ENCODE measurements around the gene MAT2A.

MAT2A gene

GRCh38 chr2:85514323-85514722, 24.6 kb upstream of the MAT2A start:
- H3K36me3 ChIP-seq (ENCODE audit: insufficient read depth, low read length): no peaks in the 10 kb centered on the region
- H3K4me1 ChIP-seq (ENCODE audit: insufficient read depth, low read length): no peaks in the 10 kb centered on the region
- no peak overlapping the region for H3K9ac ChIP-seq (ENCODE audit: low read depth, low read length)
- H3K9me3 ChIP-seq (ENCODE audit: control insufficient read depth, insufficient read depth, low read length): no peaks in the 10 kb centered on the region; the same call in 1 of the 2 replicates

GRCh38 chr2:85516653-85517389, 22.1 kb upstream of the MAT2A start:
- no peaks in the 10 kb centered on the region for H3K36me3 ChIP-seq (ENCODE audit: insufficient read depth, low read length)
- no peaks in the 10 kb centered on the region; the same call in 1 of the 2 replicates for H3K9me3 ChIP-seq (ENCODE audit: control insufficient read depth, insufficient read depth, low read length)
- H3K4me1 ChIP-seq (ENCODE audit: insufficient read depth, low read length): no peaks in the 10 kb centered on the region
- H3K9ac ChIP-seq (ENCODE audit: low read depth, low read length): no peak overlapping the region

GRCh38 chr2:85522090-85522647, 16.8 kb upstream of the MAT2A start:
- peaks cover 12% of the 10 kb centered on the region for H3K4me1 ChIP-seq (ENCODE audit: insufficient read depth, low read length)
- no peak overlapping the region for H3K9ac ChIP-seq (ENCODE audit: low read depth, low read length)
- H3K36me3 ChIP-seq (ENCODE audit: insufficient read depth, low read length): no peaks in the 10 kb centered on the region
- H3K9me3 ChIP-seq (ENCODE audit: control insufficient read depth, insufficient read depth, low read length): no peaks in the 10 kb centered on the region

GRCh38 chr2:85523062-85523902, 15.7 kb upstream of the MAT2A start:
- Histone ChIP-seq H3K36me3 (ENCODE audit: insufficient read depth, low read length) (no peaks in the 10 kb centered on the region), H3K4me1 (ENCODE audit: insufficient read depth, low read length) (peaks cover 12% of the 10 kb centered on the region), H3K9me3 (ENCODE audit: control insufficient read depth, insufficient read depth, low read length) (no peaks in the 10 kb centered on the region), H3K9ac (ENCODE audit: low read depth, low read length) (no peak overlapping the region)

- Histone ChIP-seq H3K4me1 (ENCODE audit: insufficient read depth, low read length) (peaks cover 12% of the 10 kb centered on the region), H3K9ac (ENCODE audit: low read depth, low read length) (no peak overlapping the region), H3K36me3 (ENCODE audit: insufficient read depth, low read length) (no peaks in the 10 kb centered on the region), H3K9me3 (ENCODE audit: control insufficient read depth, insufficient read depth, low read length) (no peaks in the 10 kb centered on the region)
These were observed 15.0 kb upstream of the MAT2A start for GRCh38 chr2:85523903-85524335.

GRCh38 chr2:85524336-85524908, 14.5 kb upstream of the MAT2A start:
- Histone ChIP-seq H3K9ac (ENCODE audit: low read depth, low read length) (no peak overlapping the region), H3K4me1 (ENCODE audit: insufficient read depth, low read length) (peaks cover 12% of the 10 kb centered on the region), H3K36me3 (ENCODE audit: insufficient read depth, low read length) (no peaks in the 10 kb centered on the region), H3K9me3 (ENCODE audit: control insufficient read depth, insufficient read depth, low read length) (no peaks in the 10 kb centered on the region)

- Histone ChIP-seq H3K4me1 (ENCODE audit: insufficient read depth, low read length) (peaks cover 12% of the 10 kb centered on the region), H3K9me3 (ENCODE audit: control insufficient read depth, insufficient read depth, low read length) (no peaks in the 10 kb centered on the region), H3K36me3 (ENCODE audit: insufficient read depth, low read length) (no peaks in the 10 kb centered on the region), H3K9ac (ENCODE audit: low read depth, low read length) (no peak overlapping the region)
These were observed 13.9 kb upstream of the MAT2A start for GRCh38 chr2:85525029-85525428.

- no peaks in the 10 kb centered on the region for H3K9me3 ChIP-seq (ENCODE audit: control insufficient read depth, insufficient read depth, low read length)
- peaks cover 12% of the 10 kb centered on the region for H3K4me1 ChIP-seq (ENCODE audit: insufficient read depth, low read length)
- no peaks in the 10 kb centered on the region for H3K36me3 ChIP-seq (ENCODE audit: insufficient read depth, low read length)
- no peak overlapping the region for H3K9ac ChIP-seq (ENCODE audit: low read depth, low read length)
These were observed 13.4 kb upstream of the MAT2A start for GRCh38 chr2:85525567-85525966.

- no peaks in the 10 kb centered on the region for H3K9me3 ChIP-seq (ENCODE audit: control insufficient read depth, insufficient read depth, low read length)
- no peaks in the 10 kb centered on the region for H3K36me3 ChIP-seq (ENCODE audit: insufficient read depth, low read length)
- no peak overlapping the region for H3K9ac ChIP-seq (ENCODE audit: low read depth, low read length)
These were observed 11.2 kb upstream of the MAT2A start for GRCh38 chr2:85527787-85528186.

GRCh38 chr2:85528355-85528754, 10.6 kb upstream of the MAT2A start:
- no peaks in the 10 kb centered on the region for H3K36me3 ChIP-seq (ENCODE audit: insufficient read depth, low read length)
- no peaks in the 10 kb centered on the region for H3K9me3 ChIP-seq (ENCODE audit: control insufficient read depth, insufficient read depth, low read length)
- peaks cover 12% of the 10 kb centered on the region for H3K4me1 ChIP-seq (ENCODE audit: insufficient read depth, low read length)
- no peak overlapping the region for H3K9ac ChIP-seq (ENCODE audit: low read depth, low read length)

More at GRCh38 chr2:85527787-85528186, 11.2 kb upstream of the MAT2A start:
- H3K4me1 ChIP-seq (ENCODE audit: insufficient read depth, low read length): peaks cover 12% of the 10 kb centered on the region

GRCh38 chr2:85529809-85530208, 9.2 kb upstream of the MAT2A start:
- Histone ChIP-seq H3K9ac (ENCODE audit: low read depth, low read length) (no peak overlapping the region), H3K9me3 (ENCODE audit: control insufficient read depth, insufficient read depth, low read length) (no peaks in the 10 kb centered on the region), H3K36me3 (ENCODE audit: insufficient read depth, low read length) (no peaks in the 10 kb centered on the region), H3K4me1 (ENCODE audit: insufficient read depth, low read length) (peaks cover 6% of the 10 kb centered on the region)

- Histone ChIP-seq H3K9ac (ENCODE audit: low read depth, low read length) (no peak overlapping the region), H3K9me3 (ENCODE audit: control insufficient read depth, insufficient read depth, low read length) (no peaks in the 10 kb centered on the region), H3K36me3 (ENCODE audit: insufficient read depth, low read length) (no peaks in the 10 kb centered on the region), H3K4me1 (ENCODE audit: insufficient read depth, low read length) (0 out of 2 replicates have a peak, but pooled peaks cover 4% of the 10 kb centered on the region)
These were observed 7.4 kb upstream of the MAT2A start for GRCh38 chr2:85531589-85531988.

GRCh38 chr2:85534099-85534498, 4.9 kb upstream of the MAT2A start:
- Histone ChIP-seq H3K4me1 (ENCODE audit: insufficient read depth, low read length) (0 out of 2 replicates have a peak, but pooled peaks cover 9% of the 10 kb centered on the region), H3K9ac (ENCODE audit: low read depth, low read length) (no peak overlapping the region), H3K36me3 (ENCODE audit: insufficient read depth, low read length) (no peaks in the 10 kb centered on the region), H3K9me3 (ENCODE audit: control insufficient read depth, insufficient read depth, low read length) (no peaks in the 10 kb centered on the region)

GRCh38 chr2:85534881-85535280, 4.1 kb upstream of the MAT2A start:
- peaks cover 1% of the 10 kb centered on the region; the same call in 1 of the 2 replicates for H3K36me3 ChIP-seq (ENCODE audit: insufficient read depth, low read length)
- H3K4me1 ChIP-seq (ENCODE audit: insufficient read depth, low read length): 0 out of 2 replicates have a peak, but pooled peaks cover 9% of the 10 kb centered on the region
- H3K9ac ChIP-seq (ENCODE audit: low read depth, low read length): no peak overlapping the region
- no peaks in the 10 kb centered on the region for H3K9me3 ChIP-seq (ENCODE audit: control insufficient read depth, insufficient read depth, low read length)
